Endothelial cell of umbilical vein (primary cell): ENCODE data around the gene CDK17. TPM values are rescaled to one million over a fixed set of nuclear protein-coding genes. Genes with fewer than 3 reads are reported as not detected.
A peak's percentile ranks its signal among the peaks of the same experiment; 100 is the strongest.

Source experiments
- BruUV-seq: library from RNA; stranded (reverse); fragments of 400-500 nt; replicated peaks from 2 replicates; lab custom pipeline; 2021; lab: Mats Ljungman, UMichigan
- CTCF ChIA-PET: fragments of 300-600, 350-600 bp; sonication (Branson Sonifier 250); formaldehyde crosslinking; loops from one replicate; lab custom pipeline; 2021; ENCODE audit warnings: antibody characterized with exemption, inconsistent platforms; lab: Charles Lee
- POLR2A ChIA-PET: fragments of 300-600, 350-600 bp; sonication (Branson Sonifier 250); formaldehyde crosslinking; loops from one replicate; lab custom pipeline; 2021; ENCODE audit warnings: antibody characterized with exemption, inconsistent platforms; lab: Charles Lee
- DNase-seq: peaks from one replicate; pipeline ENCODE4 v3.0.0-alpha.2; 2011; ENCODE audit warnings: low read depth, low spot score
- FAIRE-seq: peaks from 2 replicates; lab custom pipeline; 2011; peaks lifted over from hg19 to GRCh38; lab: Jason Lieb, UNC
- H2AFZ ChIP-seq: 2 replicates; pipeline ENCODE4 v1.6.0; 2012; ENCODE audit warnings: low read depth, low read length, control low read depth, inconsistent platforms
- H3K27ac ChIP-seq: 2 replicates; pipeline ENCODE4 v1.5.1; 2011; ENCODE audit warnings: low read depth, mild to moderate bottlenecking, control low read depth, low read length, moderate library complexity; ENCODE audit not compliant: insufficient read depth
- H3K27me3 ChIP-seq, 2 experiments: 2 replicates each; pipeline versions ENCODE4 v1.6.0 to v1.6.1; 2011; ENCODE audit warnings: low read length in 2 of 2, mixed read lengths in 1 of 2; ENCODE audit not compliant: control insufficient read depth in 2 of 2, insufficient read depth in 2 of 2
- H3K36me3 ChIP-seq, 2 experiments: 2 replicates in 1 of 2; 3 replicates in 1 of 2; pipeline ENCODE4 v1.5.1; 2011; ENCODE audit warnings: low read length in 2 of 2, mild to moderate bottlenecking in 1 of 2, moderate library complexity in 1 of 2; ENCODE audit not compliant: control insufficient read depth in 2 of 2, insufficient read depth in 2 of 2; ENCODE audit errors: extremely low read depth in 1 of 2
- H3K4me1 ChIP-seq: 3 replicates; pipeline ENCODE4 v1.5.1; 2011; ENCODE audit warnings: mild to moderate bottlenecking, low read length; ENCODE audit not compliant: control insufficient read depth, insufficient read depth; ENCODE audit errors: extremely low read depth
- H3K4me2 ChIP-seq: 2 replicates; pipeline ENCODE4 v1.6.1; 2011; ENCODE audit warnings: low read length, control low read depth, mixed read lengths; ENCODE audit not compliant: insufficient read depth
- H3K4me3 ChIP-seq, 3 experiments: fragments of 200-600 bp in 1 of 3; sonication (generic), shearing (Covaris generic) in 1 of 3; replicated peaks in 1 of 3; 2 replicates each; pipeline ENCODE4 v1.5.1; 2011 to 2016; ENCODE audit warnings: control low read depth in 3 of 3, low read length in 3 of 3, mild to moderate bottlenecking in 2 of 3, inconsistent platforms in 1 of 3, low read depth in 1 of 3, moderate library complexity in 1 of 3; ENCODE audit not compliant: insufficient read depth in 1 of 3
- H3K79me2 ChIP-seq: 2 replicates; pipeline ENCODE4 v1.6.0; 2012; ENCODE audit warnings: low read length, inconsistent platforms; ENCODE audit not compliant: control insufficient read depth, insufficient read depth
- H3K9ac ChIP-seq: replicated peaks from 2 replicates; pipeline ENCODE3; 2011; ENCODE audit warnings: low read length, control low read depth; ENCODE audit not compliant: insufficient read depth; ENCODE audit errors: extremely low read depth
- H3K9me1 ChIP-seq: replicated peaks from 3 replicates; pipeline ENCODE4 v1.6.0; 2011; ENCODE audit warnings: mild to moderate bottlenecking, low read length; ENCODE audit not compliant: control insufficient read depth, insufficient read depth; ENCODE audit errors: extremely low read depth
- H3K9me3 ChIP-seq: replicated peaks from 2 replicates; pipeline ENCODE4 v1.5.1; 2012; ENCODE audit warnings: low read length, inconsistent platforms; ENCODE audit not compliant: control insufficient read depth, insufficient read depth
- H4K20me1 ChIP-seq: replicated peaks from 2 replicates; pipeline ENCODE3; 2011; ENCODE audit warnings: mild to moderate bottlenecking, low read length; ENCODE audit not compliant: control insufficient read depth, insufficient read depth; ENCODE audit errors: extremely low read depth
- EZH2 ChIP-seq: IDR thresholded peaks from 2 replicates; pipeline ENCODE4 v1.6.1; 2012; ENCODE audit warnings: borderline replicate concordance, low read depth, mild to moderate bottlenecking, moderate library complexity, low read length, inconsistent platforms; ENCODE audit not compliant: severe bottlenecking
- FOS ChIP-seq: IDR thresholded peaks from 2 replicates; pipeline ENCODE4 v1.6.1; 2011; ENCODE audit warnings: mild to moderate bottlenecking, low read length, moderate library complexity, borderline replicate concordance; ENCODE audit not compliant: insufficient read depth
- GATA2 ChIP-seq: IDR thresholded peaks from 2 replicates; pipeline ENCODE4 v1.7.0; 2011; ENCODE audit warnings: low read depth, mild to moderate bottlenecking, moderate library complexity, mixed read lengths, low read length; ENCODE audit not compliant: insufficient read length, insufficient read depth
- JUN ChIP-seq: IDR thresholded peaks from 2 replicates; pipeline ENCODE4 v1.6.1; 2011; ENCODE audit warnings: borderline replicate concordance, low read depth; ENCODE audit not compliant: insufficient read length, insufficient read depth
- MYC ChIP-seq: IDR thresholded peaks from one replicate; pipeline ENCODE4 v1.6.1; 2011; ENCODE audit warnings: mild to moderate bottlenecking, low read depth, low read length
- POLR2A ChIP-seq: IDR thresholded peaks from 2 replicates; pipeline ENCODE4 v1.6.1; 2012; ENCODE audit warnings: low read depth, mild to moderate bottlenecking, control low read depth, low read length
- POLR2AphosphoS5 ChIP-seq: IDR thresholded peaks from 2 replicates; pipeline ENCODE4 v1.6.1; 2012; ENCODE audit warnings: low read depth, mild to moderate bottlenecking, control low read depth, low read length, moderate library complexity; ENCODE audit not compliant: insufficient read depth
- dilution Hi-C: fragments of 300-500 bp; cut with MboI; formaldehyde crosslinking; loops from one replicate; pipeline ENCODE4 v1.15.0; 2019; ENCODE audit warnings: low sequenced_read_pairs; ENCODE audit not compliant: extremely low pct_ligation_motif_present
- intact Hi-C: fragments of 100-400 bp; cut with micrococcal nuclease; formaldehyde crosslinking; loops from one replicate; pipeline ENCODE4 v1.10.0; 2022
- polyA plus RNA-seq, 4 experiments: library from polyadenylated mRNA; depleted of rRNA in 3 of 4; stranded (reverse) in 3 of 4; unstranded in 1 of 4; fragments of >200 nt; gene quantifications; 2 replicates each; pipeline versions ENCODE4 v1.2.1 to v1.2.3, GENCODE V29; 2011 to 2012; ENCODE audit warnings: missing spikeins in 1 of 4
- total RNA-seq: library from RNA; stranded (reverse); gene quantifications from 2 replicates; pipeline ENCODE4 v1.2.3, GENCODE V29; 2021
- TF ChIP-seq, protein P1 (sequence below): IDR thresholded peaks from 2 replicates; pipeline ENCODE4 v1.6.1; 2011; ENCODE audit not compliant: insufficient read depth, insufficient read length
- TF ChIP-seq, protein P2 (sequence below), 2 donors: IDR thresholded peaks; 1 replicate in 1 of 2; 2 replicates in 1 of 2; pipeline ENCODE4 v1.5.1; 2011; ENCODE audit warnings: low read length in 2 of 2, mild to moderate bottlenecking in 2 of 2, moderate library complexity in 2 of 2, control low read depth in 1 of 2, inconsistent platforms in 1 of 2, low read depth in 1 of 2; ENCODE audit not compliant: insufficient read depth in 1 of 2; ENCODE audit errors: extremely low read depth in 1 of 2

Gene CDK17
- total and polyA plus RNA-seq, 2 donors (not counting 3 experiments of a cell fraction or from before 2014, with no cell fraction given) = 61.1 to 176 TPM

DNA sequence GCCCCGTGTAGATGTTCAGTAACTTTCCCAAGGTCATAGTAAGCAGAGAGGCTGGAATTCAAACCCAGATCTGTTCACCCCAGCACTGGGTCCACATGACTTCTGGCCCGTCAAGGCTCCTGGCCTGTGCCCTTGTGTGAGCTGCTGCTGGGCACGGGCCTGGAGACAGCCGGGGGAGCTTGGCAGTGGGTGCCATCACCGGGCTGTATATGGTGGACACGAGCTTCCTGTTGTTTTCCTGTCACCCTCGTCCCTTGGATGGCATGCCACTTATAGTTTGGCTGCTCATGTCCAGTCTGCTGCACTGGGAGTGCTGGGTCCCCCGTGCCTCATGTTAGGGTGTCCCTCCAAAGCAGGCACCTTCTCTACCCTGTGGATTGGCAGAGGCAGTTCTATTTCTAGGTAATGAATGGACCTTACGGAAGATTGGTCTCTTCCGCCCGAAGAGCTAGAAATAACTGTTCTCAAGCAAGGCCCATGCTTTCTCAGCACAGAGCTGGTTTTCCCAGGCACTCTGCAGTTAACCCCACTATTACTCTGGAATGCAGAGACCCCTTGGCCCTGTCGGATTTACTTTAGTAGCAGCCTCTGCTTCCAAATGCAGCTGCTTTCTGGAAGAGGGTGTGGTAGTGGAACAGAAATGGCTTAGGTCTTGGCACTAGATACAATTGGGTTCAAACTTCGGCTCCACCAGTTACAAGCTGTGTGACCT is 161.7 kb downstream of the CDK17 start:
- ChIA-PET CTCF (interaction anchor here (1.1 to 1.8 kb wide), 4 partner anchors 10 to 23 kb away, joined by 3 to 8 read pairs (median 4); no protein-coding TSS in a partner anchor), POLR2A (interaction anchor here (1.2 kb wide), 1 partner anchor 16 kb away, joined by 4 read pairs; no protein-coding TSS in a partner anchor)
- Histone ChIP-seq H3K79me2 (peaks cover 98% of the 10 kb centered on the region), H3K4me1 (peaks cover 92% of the 10 kb centered on the region), H4K20me1 (peaks cover 14% of the 10 kb centered on the region), H3K36me3 (peaks cover 19 to 47% of the 10 kb centered on the region in 2 experiments), H3K27me3 (no peaks in the 10 kb centered on the region), H3K27ac (peak overlapping the region; percentile 86), H3K9me3 (no peaks in the 10 kb centered on the region), H3K4me3 (no peak overlapping the region), H3K9ac (peak overlapping the region; percentile 27), H3K9me1 (no peaks in the 10 kb centered on the region), H3K4me2 (peak overlapping the region; percentile 55), H2AFZ (no peak overlapping the region)
- TF ChIP-seq, protein P1, sequence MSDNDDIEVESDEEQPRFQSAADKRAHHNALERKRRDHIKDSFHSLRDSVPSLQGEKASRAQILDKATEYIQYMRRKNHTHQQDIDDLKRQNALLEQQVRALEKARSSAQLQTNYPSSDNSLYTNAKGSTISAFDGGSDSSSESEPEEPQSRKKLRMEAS = no peak
- TF ChIP-seq GATA2 (no peak), MYC (no peak), EZH2 (no peak), POLR2A (no peak), JUN (no peak), POLR2AphosphoS5 (no peak), FOS (no peak)
- TF ChIP-seq, protein P2, sequence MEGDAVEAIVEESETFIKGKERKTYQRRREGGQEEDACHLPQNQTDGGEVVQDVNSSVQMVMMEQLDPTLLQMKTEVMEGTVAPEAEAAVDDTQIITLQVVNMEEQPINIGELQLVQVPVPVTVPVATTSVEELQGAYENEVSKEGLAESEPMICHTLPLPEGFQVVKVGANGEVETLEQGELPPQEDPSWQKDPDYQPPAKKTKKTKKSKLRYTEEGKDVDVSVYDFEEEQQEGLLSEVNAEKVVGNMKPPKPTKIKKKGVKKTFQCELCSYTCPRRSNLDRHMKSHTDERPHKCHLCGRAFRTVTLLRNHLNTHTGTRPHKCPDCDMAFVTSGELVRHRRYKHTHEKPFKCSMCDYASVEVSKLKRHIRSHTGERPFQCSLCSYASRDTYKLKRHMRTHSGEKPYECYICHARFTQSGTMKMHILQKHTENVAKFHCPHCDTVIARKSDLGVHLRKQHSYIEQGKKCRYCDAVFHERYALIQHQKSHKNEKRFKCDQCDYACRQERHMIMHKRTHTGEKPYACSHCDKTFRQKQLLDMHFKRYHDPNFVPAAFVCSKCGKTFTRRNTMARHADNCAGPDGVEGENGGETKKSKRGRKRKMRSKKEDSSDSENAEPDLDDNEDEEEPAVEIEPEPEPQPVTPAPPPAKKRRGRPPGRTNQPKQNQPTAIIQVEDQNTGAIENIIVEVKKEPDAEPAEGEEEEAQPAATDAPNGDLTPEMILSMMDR (IDR thresholded peaks at IDR 0.05; ENCODE audit: extremely low read depth in 1 of 2, insufficient read depth in 1 of 2, low read depth in 1 of 2, low read length in 2 of 2) = no peak
- intact Hi-C loops = no loop called here
- FAIRE-seq = peak; percentile 24
- no peak for DNase-seq
- dilution Hi-C loops = no loop called here
- no TSS peak for BruUV-seq
